ENCODE results near the gene ABCF2.
A peak's percentile ranks its signal among the peaks of the same experiment; 100 is the strongest.

ABCF2 gene

GRCh38 chr7:151242159-151243044 lies 15.4 kb upstream of the ABCF2 start:
- no peak for DNase-seq (ENCODE audit: low read depth)

DNA sequence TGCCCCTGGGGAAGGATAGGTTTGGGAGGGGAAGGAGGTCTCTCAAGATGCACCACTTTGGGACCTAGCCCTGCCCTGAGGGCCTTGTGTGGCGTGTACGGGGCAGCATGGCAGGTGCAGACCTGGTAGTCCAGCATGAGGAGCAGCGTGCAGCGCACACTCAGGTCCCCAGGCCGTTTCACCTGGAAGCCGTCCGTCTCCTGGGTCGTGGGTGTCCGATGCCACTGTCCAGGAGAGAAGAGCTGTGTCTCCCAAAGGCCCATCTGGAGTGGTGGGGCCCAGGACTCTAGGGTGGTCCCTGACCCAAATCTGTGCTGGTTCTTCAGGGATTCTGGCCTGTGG lies 14.7 kb upstream of the ABCF2 start:
- no peak for DNase-seq (ENCODE audit: low read depth)

- DNase-seq (ENCODE audit: low read depth): no peak
These were observed 14.1 kb upstream of the ABCF2 start for GRCh38 chr7:151240942-151241754.

DNA sequence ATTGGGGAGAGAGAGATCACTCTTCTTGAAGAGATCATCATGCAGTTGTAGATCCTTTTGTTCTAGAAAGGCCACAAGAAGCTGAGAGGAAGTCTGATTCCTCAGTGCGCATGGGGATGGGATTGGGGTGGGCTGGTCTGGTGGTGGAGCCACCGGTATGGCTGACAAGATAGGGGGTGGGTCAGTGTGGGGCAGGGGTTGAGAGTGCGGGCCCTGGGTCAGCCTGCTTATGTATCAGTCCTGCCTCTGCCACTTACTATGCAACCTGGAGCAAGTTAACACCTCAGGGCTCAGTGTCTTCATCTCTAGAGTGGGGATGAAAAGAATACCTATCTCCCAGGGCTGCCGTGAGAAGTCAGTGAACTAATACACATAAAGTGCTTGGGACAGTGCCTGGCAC lies 13.5 kb upstream of the ABCF2 start:
- DNase-seq (ENCODE audit: low read depth): no peak

GRCh38 chr7:151239837-151240459 lies 12.9 kb upstream of the ABCF2 start:
- no peak for DNase-seq (ENCODE audit: low read depth)

GRCh38 chr7:151238924-151239836 lies 12.2 kb upstream of the ABCF2 start:
- no peak for DNase-seq (ENCODE audit: low read depth)

DNA sequence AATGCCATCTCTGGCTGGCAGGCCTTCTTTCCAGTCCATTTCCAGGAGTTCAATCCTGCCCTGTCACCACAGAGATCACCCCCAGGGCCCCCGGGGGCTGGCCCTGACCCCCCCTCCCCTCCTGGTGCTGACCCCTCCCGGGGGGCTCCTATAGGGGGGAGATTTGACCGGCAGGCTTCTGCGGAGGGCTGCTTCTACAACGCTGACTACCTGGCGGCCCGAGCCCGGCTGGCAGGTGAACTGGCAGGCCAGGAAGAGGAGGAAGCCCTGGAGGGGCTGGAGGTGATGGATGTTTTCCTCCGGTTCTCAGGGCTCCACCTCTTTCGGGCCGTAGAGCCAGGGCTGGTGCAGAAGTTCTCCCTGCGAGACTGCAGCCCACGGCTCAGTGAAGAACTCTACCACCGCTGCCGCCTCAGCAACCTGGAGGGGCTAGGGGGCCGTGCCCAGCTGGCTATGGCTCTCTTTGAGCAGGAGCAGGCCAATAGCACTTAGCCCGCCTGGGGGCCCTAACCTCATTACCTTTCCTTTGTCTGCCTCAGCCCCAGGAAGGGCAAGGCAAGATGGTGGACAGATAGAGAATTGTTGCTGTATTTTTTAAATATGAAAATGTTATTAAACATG lies 11.3 kb upstream of the ABCF2 start:
- DNase-seq (ENCODE audit: low read depth): no peak

- DNase-seq (ENCODE audit: low read depth): no peak
These were observed 10.5 kb upstream of the ABCF2 start for GRCh38 chr7:151237244-151238189.

DNA sequence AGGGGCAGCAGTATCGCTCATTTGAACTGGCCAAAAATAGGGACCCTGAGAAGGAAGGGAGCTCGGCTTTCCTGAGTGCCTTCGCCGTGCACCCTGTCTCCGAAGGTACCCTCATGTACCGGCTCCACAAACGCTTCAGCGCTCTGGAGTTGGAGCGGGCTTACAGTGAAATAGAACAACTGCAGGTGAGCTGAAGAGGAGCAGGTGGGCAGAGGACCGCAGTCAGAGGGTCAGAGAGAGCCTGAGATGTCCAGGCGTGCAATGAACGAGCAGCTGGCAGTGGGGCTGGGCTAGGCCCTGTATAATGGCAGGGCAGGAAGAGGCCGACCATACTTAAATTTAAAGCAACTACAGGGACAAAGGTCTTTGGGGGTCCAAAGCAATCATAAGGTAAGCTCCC lies 9.4 kb upstream of the ABCF2 start:
- no peak for DNase-seq (ENCODE audit: low read depth)

DNA sequence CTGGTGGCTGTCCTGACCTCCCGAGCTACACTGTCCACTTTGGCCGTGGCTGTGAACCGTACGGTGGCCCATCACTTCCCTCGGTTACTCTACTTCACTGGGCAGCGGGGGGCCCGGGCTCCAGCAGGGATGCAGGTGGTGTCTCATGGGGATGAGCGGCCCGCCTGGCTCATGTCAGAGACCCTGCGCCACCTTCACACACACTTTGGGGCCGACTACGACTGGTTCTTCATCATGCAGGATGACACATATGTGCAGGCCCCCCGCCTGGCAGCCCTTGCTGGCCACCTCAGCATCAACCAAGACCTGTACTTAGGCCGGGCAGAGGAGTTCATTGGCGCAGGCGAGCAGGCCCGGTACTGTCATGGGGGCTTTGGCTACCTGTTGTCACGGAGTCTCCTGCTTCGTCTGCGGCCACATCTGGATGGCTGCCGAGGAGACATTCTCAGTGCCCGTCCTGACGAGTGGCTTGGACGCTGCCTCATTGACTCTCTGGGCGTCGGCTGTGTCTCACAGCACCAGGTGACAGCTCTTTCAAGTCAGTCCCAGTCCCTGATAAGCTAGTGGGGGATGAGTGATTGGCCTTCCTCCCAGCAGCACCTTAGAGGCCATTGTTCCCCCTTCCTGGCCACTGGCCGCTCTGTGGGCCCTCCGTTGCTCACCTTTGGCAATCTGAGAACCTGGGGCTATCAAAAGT lies 8.2 kb upstream of the ABCF2 start:
- no peak for DNase-seq (ENCODE audit: low read depth)

GRCh38 chr7:151233804-151234203 lies 6.8 kb upstream of the ABCF2 start:
- no peak for DNase-seq (ENCODE audit: low read depth)

GRCh38 chr7:151232917-151233701 lies 6.1 kb upstream of the ABCF2 start:
- DNase-seq (ENCODE audit: low read depth): peak; percentile 61

- peak; percentile 71 for DNase-seq (ENCODE audit: low read depth)
These were observed 5.3 kb upstream of the ABCF2 start, which contains the start of gene CHPF2 for GRCh38 chr7:151232091-151232916. Gene CHPF2 (plus strand): TSS chr7:151232483. CDS start chr7:151234012, 1,529 bp downstream.

- no peak for DNase-seq (ENCODE audit: low read depth)
These were observed 4.1 kb upstream of the ABCF2 start for GRCh38 chr7:151231080-151231479.

DNA sequence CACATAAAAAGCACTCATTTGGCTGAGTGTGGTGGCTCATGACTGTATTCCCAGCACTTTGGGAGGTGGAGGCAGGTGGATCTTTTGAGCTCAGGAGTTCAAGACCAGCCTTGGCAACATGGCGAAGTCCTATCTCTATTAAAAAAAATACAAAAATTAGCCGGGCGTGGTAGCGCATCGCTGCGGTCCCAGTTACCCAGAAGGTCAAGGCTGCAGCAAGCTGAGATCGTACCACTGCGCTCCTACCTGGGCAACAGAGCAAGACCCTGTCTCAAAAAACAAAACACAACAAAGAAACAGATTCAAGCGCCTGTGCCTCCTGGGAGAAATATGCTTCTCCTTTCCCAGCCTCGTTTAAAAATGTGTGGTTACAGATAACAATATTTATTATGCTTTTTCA lies 2.2 kb upstream of the ABCF2 start:
- DNase-seq (ENCODE audit: low read depth): no peak

- no peak for DNase-seq (ENCODE audit: low read depth)
These were observed 1.2 kb upstream of the ABCF2 start for GRCh38 chr7:151228024-151228866.

DNA sequence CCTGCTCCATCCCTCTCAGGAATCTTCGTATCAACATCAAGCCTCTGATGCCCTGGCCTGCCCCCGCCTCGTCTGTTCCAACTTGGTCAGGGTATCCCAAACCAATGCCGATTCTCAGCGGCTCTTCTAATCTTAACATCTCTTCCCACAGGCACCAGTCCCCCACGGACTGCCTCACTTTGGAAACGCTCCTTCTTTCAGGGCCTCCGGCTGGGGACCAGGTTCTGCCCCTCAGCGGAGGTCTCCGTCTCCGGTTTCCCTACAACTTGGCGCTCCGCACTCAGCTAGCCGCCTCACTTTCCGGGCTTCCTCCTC lies 488 bp downstream of the ABCF2 start:
- DNase-seq (ENCODE audit: low read depth): no peak

Data from GM04504 (cell line).